NCI-H748 (cell line): ENCODE results near the gene C1orf21.

Experiments
- DNase-seq: peaks from one replicate; lab custom pipeline; 2025; ENCODE audit not compliant: unreplicated experiment; lab: John Stamatoyannopoulos, UW

Gene C1orf21

GRCh38 chr1:184510110-184510509 lies 123.3 kb downstream of the C1orf21 start:
- DNase-seq: no peak

- DNase-seq: no peak
These were observed 125.9 kb downstream of the C1orf21 start for GRCh38 chr1:184512724-184513123.

GRCh38 chr1:184513421-184513820 lies 126.6 kb downstream of the C1orf21 start:
- no peak for DNase-seq

DNA sequence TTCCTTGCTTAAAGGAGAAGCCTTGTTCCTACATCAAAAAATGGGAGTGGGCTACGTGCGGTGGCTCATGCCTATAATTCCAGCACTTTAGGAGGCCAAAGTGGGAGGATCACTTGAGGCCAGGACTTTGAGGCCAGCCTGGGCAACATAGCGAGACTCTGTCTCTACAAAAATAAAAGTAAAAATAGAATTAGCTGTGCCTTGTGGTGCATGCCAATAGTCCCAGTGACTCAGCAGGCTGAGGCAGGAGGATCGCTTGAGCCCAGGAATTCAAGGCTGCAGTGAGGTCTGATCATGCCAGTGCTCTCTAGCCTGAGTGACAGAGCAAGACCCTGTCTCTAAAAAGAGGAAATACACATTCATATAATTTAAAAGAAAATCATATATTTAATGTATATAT lies 127.1 kb downstream of the C1orf21 start:
- no peak for DNase-seq

DNA sequence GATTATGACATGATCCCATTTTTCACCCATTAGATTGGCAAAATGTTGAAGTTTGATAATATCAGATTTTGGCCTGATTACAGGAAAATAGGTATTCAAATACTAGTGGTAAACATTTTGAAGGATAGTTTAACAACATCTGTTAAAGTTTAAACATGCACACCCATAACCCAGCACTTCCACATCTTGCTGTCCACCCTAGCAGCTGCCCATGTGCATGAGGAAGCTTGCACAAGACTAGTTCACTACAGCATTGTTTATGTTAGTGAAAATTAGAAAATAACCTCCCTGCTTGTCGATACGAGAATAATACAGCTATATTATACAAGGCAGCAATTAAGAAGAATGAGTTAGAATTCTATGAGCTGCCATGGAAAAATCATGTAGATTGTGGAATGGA lies 127.6 kb downstream of the C1orf21 start:
- DNase-seq: no peak

- DNase-seq: no peak
These were observed 130.3 kb downstream of the C1orf21 start for GRCh38 chr1:184517130-184517529.

DNA sequence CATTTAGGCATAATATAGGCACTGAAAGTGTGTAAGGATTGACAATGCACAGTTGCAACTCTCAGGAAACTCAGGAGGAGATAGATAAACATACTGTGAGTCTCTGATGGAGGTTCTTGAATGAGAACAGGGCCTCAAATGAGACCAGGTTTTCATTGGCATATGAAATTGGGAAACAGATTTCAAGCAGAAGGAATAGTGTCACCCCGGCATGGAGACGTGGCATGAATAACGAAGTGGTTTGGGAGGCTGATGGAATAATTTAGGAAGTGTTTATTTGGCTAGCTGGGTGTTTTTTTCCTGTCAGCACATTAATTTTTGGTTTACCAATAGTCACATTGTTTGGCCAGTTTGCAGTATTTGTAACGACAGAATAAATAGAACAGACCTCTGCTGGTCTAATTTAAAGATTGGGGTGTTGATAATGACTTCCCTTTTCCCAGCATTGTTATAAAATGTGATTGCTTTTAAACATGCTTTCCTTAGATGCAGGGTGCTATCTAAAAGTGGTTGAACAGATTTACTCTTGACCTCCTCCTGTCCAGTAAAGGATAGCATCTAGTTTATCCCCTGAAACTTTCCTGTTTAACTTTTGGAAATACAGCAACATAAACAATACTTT lies 132.0 kb downstream of the C1orf21 start:
- peak; percentile 0 for DNase-seq

GRCh38 chr1:184520336-184520735 lies 133.5 kb downstream of the C1orf21 start:
- peak; percentile 51 for DNase-seq

DNA sequence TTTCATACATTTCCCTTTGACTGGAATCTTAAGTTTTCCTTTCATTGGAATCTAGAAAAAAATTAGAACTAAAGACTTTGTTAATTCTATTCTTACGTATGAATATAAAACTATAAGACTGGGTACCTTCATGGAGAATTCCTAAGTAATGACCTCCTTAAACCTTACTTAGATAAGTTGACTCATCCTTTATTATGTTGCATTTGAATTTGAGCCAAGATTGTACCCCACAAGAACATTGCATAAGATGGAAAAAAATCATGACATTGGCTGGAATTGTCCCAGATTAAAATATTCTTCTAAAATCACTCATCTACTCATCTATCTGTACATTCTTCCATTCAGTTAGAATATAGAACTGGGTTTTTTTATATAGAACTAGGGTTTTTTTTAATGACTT lies 137.4 kb downstream of the C1orf21 start:
- DNase-seq: no peak

- no peak for DNase-seq
These were observed 140.6 kb downstream of the C1orf21 start for GRCh38 chr1:184527402-184527801.

DNA sequence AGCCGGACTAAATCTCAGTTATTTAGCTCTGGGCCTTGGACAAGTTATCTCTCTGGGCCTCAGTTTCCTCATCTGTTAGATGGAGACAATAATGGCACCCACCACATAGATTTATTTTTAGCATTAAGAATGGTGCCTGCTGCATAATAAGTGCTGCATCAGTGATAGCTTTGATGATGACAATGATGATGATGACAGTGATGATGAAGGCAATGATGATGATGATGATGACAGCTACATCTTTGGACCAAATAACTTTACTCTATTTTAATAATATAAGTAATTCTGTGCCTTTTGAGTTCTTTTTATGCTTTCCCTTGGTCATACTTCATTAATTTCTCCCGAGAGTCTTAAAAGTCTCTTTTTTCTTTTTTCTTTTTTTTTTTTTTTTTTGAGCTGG lies 143.4 kb downstream of the C1orf21 start:
- no peak for DNase-seq

GRCh38 chr1:184531296-184531695 lies 144.5 kb downstream of the C1orf21 start:
- no peak for DNase-seq

GRCh38 chr1:184532199-184532598 lies 145.4 kb downstream of the C1orf21 start:
- DNase-seq: no peak

- DNase-seq: peak; percentile 44
These were observed 146.2 kb downstream of the C1orf21 start for GRCh38 chr1:184533049-184533448.

GRCh38 chr1:184533915-184534314 lies 147.1 kb downstream of the C1orf21 start:
- no peak for DNase-seq

- no peak for DNase-seq
These were observed 147.9 kb downstream of the C1orf21 start for GRCh38 chr1:184534690-184535089.

GRCh38 chr1:184535191-184535970 lies 148.6 kb downstream of the C1orf21 start:
- DNase-seq: no peak

- no peak for DNase-seq
These were observed 149.6 kb downstream of the C1orf21 start for GRCh38 chr1:184536246-184536985.

- DNase-seq: no peak
These were observed 152.8 kb downstream of the C1orf21 start for GRCh38 chr1:184539580-184539979.

- DNase-seq: no peak
These were observed 154.8 kb downstream of the C1orf21 start for GRCh38 chr1:184541537-184542152.

DNA sequence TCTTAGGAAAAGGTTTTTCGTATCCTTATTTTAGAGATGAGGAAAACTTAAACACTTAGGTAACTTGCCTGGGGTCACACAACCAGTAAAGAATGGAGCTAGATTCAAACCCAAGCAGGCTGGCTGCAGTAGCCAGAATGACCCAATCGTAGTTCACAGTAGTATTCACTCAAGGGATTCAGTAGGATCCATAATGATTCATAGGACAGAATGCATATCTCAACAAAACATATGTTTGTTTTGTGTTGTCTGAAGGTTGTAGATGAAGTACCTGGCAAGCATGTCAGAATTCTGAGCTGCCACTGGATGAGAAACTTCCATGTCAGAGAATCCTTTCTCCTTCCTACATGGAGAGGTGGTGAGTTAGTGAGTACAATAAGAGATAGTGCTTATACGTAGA lies 155.5 kb downstream of the C1orf21 start:
- no peak for DNase-seq

DNA sequence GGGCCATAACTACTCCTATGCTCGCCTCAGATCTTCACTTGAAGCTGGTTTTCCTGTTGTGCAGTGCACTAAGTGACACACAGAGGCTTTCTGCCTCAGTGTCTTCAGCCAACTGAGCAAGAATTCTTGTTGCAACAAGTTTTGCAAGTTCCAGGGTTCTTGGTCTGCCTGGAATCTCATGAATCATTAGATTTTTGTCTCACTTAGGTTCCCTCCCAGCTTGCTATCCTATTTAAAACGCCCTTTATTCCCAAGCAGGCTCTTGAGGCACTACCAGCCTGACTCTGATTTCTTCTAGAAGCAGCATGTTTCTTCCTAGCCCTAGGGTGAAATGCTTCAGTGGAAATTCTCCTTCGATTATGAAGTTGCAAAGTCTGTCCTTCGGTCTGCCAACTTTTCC lies 158.8 kb downstream of the C1orf21 start:
- DNase-seq: no peak
